Endothelial cell of umbilical vein (primary cell): ENCODE data around the gene PIK3R4. TPM values are rescaled to one million over a fixed set of nuclear protein-coding genes. Genes with fewer than 3 reads are reported as not detected.

Experiments used
- BruUV-seq: library from RNA; stranded (reverse); fragments of 400-500 nt; replicated peaks from 2 replicates; lab custom pipeline; 2021; lab: Mats Ljungman, UMichigan
- CTCF ChIA-PET: fragments of 300-600, 350-600 bp; sonication (Branson Sonifier 250); formaldehyde crosslinking; loops from one replicate; lab custom pipeline; 2021; ENCODE audit warnings: antibody characterized with exemption, inconsistent platforms; lab: Charles Lee
- POLR2A ChIA-PET: fragments of 300-600, 350-600 bp; sonication (Branson Sonifier 250); formaldehyde crosslinking; loops from one replicate; lab custom pipeline; 2021; ENCODE audit warnings: antibody characterized with exemption, inconsistent platforms; lab: Charles Lee
- DNase-seq: peaks from one replicate; pipeline ENCODE4 v3.0.0-alpha.2; 2011; ENCODE audit warnings: low read depth, low spot score
- FAIRE-seq: peaks from 2 replicates; lab custom pipeline; 2011; peaks lifted over from hg19 to GRCh38; lab: Jason Lieb, UNC
- H2AFZ ChIP-seq: 2 replicates; pipeline ENCODE4 v1.6.0; 2012; ENCODE audit warnings: low read depth, low read length, control low read depth, inconsistent platforms
- H3K27ac ChIP-seq: 2 replicates; pipeline ENCODE4 v1.5.1; 2011; ENCODE audit warnings: low read depth, mild to moderate bottlenecking, control low read depth, low read length, moderate library complexity; ENCODE audit not compliant: insufficient read depth
- H3K27me3 ChIP-seq, 2 experiments: 2 replicates each; pipeline versions ENCODE4 v1.6.0 to v1.6.1; 2011; ENCODE audit warnings: low read length in 2 of 2, mixed read lengths in 1 of 2; ENCODE audit not compliant: control insufficient read depth in 2 of 2, insufficient read depth in 2 of 2
- H3K36me3 ChIP-seq, 2 experiments: 2 replicates in 1 of 2; 3 replicates in 1 of 2; pipeline ENCODE4 v1.5.1; 2011; ENCODE audit warnings: low read length in 2 of 2, mild to moderate bottlenecking in 1 of 2, moderate library complexity in 1 of 2; ENCODE audit not compliant: control insufficient read depth in 2 of 2, insufficient read depth in 2 of 2; ENCODE audit errors: extremely low read depth in 1 of 2
- H3K4me1 ChIP-seq: 3 replicates; pipeline ENCODE4 v1.5.1; 2011; ENCODE audit warnings: mild to moderate bottlenecking, low read length; ENCODE audit not compliant: control insufficient read depth, insufficient read depth; ENCODE audit errors: extremely low read depth
- H3K4me2 ChIP-seq: 2 replicates; pipeline ENCODE4 v1.6.1; 2011; ENCODE audit warnings: low read length, control low read depth, mixed read lengths; ENCODE audit not compliant: insufficient read depth
- H3K4me3 ChIP-seq, 3 experiments: fragments of 200-600 bp in 1 of 3; sonication (generic), shearing (Covaris generic) in 1 of 3; replicated peaks in 1 of 3; 2 replicates each; pipeline ENCODE4 v1.5.1; 2011 to 2016; ENCODE audit warnings: control low read depth in 3 of 3, low read length in 3 of 3, mild to moderate bottlenecking in 2 of 3, inconsistent platforms in 1 of 3, low read depth in 1 of 3, moderate library complexity in 1 of 3; ENCODE audit not compliant: insufficient read depth in 1 of 3
- H3K79me2 ChIP-seq: 2 replicates; pipeline ENCODE4 v1.6.0; 2012; ENCODE audit warnings: low read length, inconsistent platforms; ENCODE audit not compliant: control insufficient read depth, insufficient read depth
- H3K9ac ChIP-seq: replicated peaks from 2 replicates; pipeline ENCODE3; 2011; ENCODE audit warnings: low read length, control low read depth; ENCODE audit not compliant: insufficient read depth; ENCODE audit errors: extremely low read depth
- H3K9me1 ChIP-seq: replicated peaks from 3 replicates; pipeline ENCODE4 v1.6.0; 2011; ENCODE audit warnings: mild to moderate bottlenecking, low read length; ENCODE audit not compliant: control insufficient read depth, insufficient read depth; ENCODE audit errors: extremely low read depth
- H3K9me3 ChIP-seq: replicated peaks from 2 replicates; pipeline ENCODE4 v1.5.1; 2012; ENCODE audit warnings: low read length, inconsistent platforms; ENCODE audit not compliant: control insufficient read depth, insufficient read depth
- H4K20me1 ChIP-seq: replicated peaks from 2 replicates; pipeline ENCODE3; 2011; ENCODE audit warnings: mild to moderate bottlenecking, low read length; ENCODE audit not compliant: control insufficient read depth, insufficient read depth; ENCODE audit errors: extremely low read depth
- CTCF ChIP-seq, 2 donors: IDR thresholded peaks; 1 replicate in 1 of 2; 2 replicates in 1 of 2; pipeline ENCODE4 v1.5.1; 2011; ENCODE audit warnings: low read length in 2 of 2, mild to moderate bottlenecking in 2 of 2, moderate library complexity in 2 of 2, control low read depth in 1 of 2, inconsistent platforms in 1 of 2, low read depth in 1 of 2; ENCODE audit not compliant: insufficient read depth in 1 of 2; ENCODE audit errors: extremely low read depth in 1 of 2
- EZH2 ChIP-seq: IDR thresholded peaks from 2 replicates; pipeline ENCODE4 v1.6.1; 2012; ENCODE audit warnings: borderline replicate concordance, low read depth, mild to moderate bottlenecking, moderate library complexity, low read length, inconsistent platforms; ENCODE audit not compliant: severe bottlenecking
- FOS ChIP-seq: IDR thresholded peaks from 2 replicates; pipeline ENCODE4 v1.6.1; 2011; ENCODE audit warnings: mild to moderate bottlenecking, low read length, moderate library complexity, borderline replicate concordance; ENCODE audit not compliant: insufficient read depth
- GATA2 ChIP-seq: IDR thresholded peaks from 2 replicates; pipeline ENCODE4 v1.7.0; 2011; ENCODE audit warnings: low read depth, mild to moderate bottlenecking, moderate library complexity, mixed read lengths, low read length; ENCODE audit not compliant: insufficient read length, insufficient read depth
- JUN ChIP-seq: IDR thresholded peaks from 2 replicates; pipeline ENCODE4 v1.6.1; 2011; ENCODE audit warnings: borderline replicate concordance, low read depth; ENCODE audit not compliant: insufficient read length, insufficient read depth
- MAX ChIP-seq: IDR thresholded peaks from 2 replicates; pipeline ENCODE4 v1.6.1; 2011; ENCODE audit not compliant: insufficient read depth, insufficient read length
- MYC ChIP-seq: IDR thresholded peaks from one replicate; pipeline ENCODE4 v1.6.1; 2011; ENCODE audit warnings: mild to moderate bottlenecking, low read depth, low read length
- POLR2A ChIP-seq: IDR thresholded peaks from 2 replicates; pipeline ENCODE4 v1.6.1; 2012; ENCODE audit warnings: low read depth, mild to moderate bottlenecking, control low read depth, low read length
- POLR2AphosphoS5 ChIP-seq: IDR thresholded peaks from 2 replicates; pipeline ENCODE4 v1.6.1; 2012; ENCODE audit warnings: low read depth, mild to moderate bottlenecking, control low read depth, low read length, moderate library complexity; ENCODE audit not compliant: insufficient read depth
- dilution Hi-C: fragments of 300-500 bp; cut with MboI; formaldehyde crosslinking; loops from one replicate; pipeline ENCODE4 v1.15.0; 2019; ENCODE audit warnings: low sequenced_read_pairs; ENCODE audit not compliant: extremely low pct_ligation_motif_present
- intact Hi-C: fragments of 100-400 bp; cut with micrococcal nuclease; formaldehyde crosslinking; loops from one replicate; pipeline ENCODE4 v1.10.0; 2022
- polyA plus RNA-seq, 4 experiments: library from polyadenylated mRNA; depleted of rRNA in 3 of 4; stranded (reverse) in 3 of 4; unstranded in 1 of 4; fragments of >200 nt; gene quantifications; 2 replicates each; pipeline versions ENCODE4 v1.2.1 to v1.2.3, GENCODE V29; 2011 to 2012; ENCODE audit warnings: missing spikeins in 1 of 4
- total RNA-seq: library from RNA; stranded (reverse); gene quantifications from 2 replicates; pipeline ENCODE4 v1.2.3, GENCODE V29; 2021

PIK3R4 gene
- total and polyA plus RNA-seq, 2 donors (not counting 3 experiments of a cell fraction or from before 2014, with no cell fraction given) = 23.0 to 43.1 TPM

DNA sequence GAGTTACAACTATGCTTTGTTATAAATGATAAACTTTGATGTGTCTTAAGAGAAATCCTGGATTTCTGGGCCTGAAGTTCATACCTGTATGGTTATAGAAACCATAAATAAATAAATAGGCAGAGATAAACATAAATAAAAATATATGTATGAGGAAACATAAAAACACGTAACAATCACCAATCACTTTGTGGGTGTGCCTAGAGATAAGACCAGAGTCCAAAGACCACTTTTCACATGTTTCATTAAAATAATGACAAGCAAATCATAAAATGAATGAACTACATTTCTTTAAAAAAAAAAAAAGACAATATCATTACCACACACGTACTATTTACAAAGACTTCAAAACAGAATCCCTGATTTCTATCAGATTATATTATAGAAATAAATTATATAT is 14.1 kb downstream of the PIK3R4 start:
- ChIA-PET POLR2A (no interaction called here), CTCF (no interaction called here)
- H4K20me1 ChIP-seq = no peaks in the 10 kb centered on the region
- H3K9ac ChIP-seq = no peak overlapping the region
- no peak overlapping the region for H2AFZ ChIP-seq
- DNase-seq = no peak
- no peak for TF ChIP-seq EZH2
- TF ChIP-seq POLR2A = no peak
- TF ChIP-seq MAX = no peak
- TF ChIP-seq JUN = no peak
- no peak for TF ChIP-seq FOS
- TF ChIP-seq MYC = no peak
- no peak for TF ChIP-seq GATA2
- no peak for TF ChIP-seq CTCF (IDR thresholded peaks at IDR 0.05; ENCODE audit: extremely low read depth in 1 of 2, insufficient read depth in 1 of 2, low read depth in 1 of 2, low read length in 2 of 2)
- no peak for TF ChIP-seq POLR2AphosphoS5
- peaks cover 2% of the 10 kb centered on the region for H3K79me2 ChIP-seq
- H3K36me3 ChIP-seq = no peaks in the 10 kb centered on the region
- no peak overlapping the region for H3K27ac ChIP-seq
- H3K9me1 ChIP-seq = no peaks in the 10 kb centered on the region
- no peak overlapping the region for H3K4me2 ChIP-seq
- H3K4me1 ChIP-seq = peaks cover 1% of the 10 kb centered on the region
- H3K27me3 ChIP-seq = no peaks in the 10 kb centered on the region
- BruUV-seq = no TSS peak
- no peak overlapping the region for H3K4me3 ChIP-seq
- dilution Hi-C loops (no loop called here), intact Hi-C loops (no loop called here)
- no peaks in the 10 kb centered on the region for H3K9me3 ChIP-seq
- no peak for FAIRE-seq
